Stimulated activated naive CD4-positive, alpha-beta T cell (primary cell): ENCODE data around the gene DOCK3.
"Not testable (repeated sequence)": the region's sequence is repeated elsewhere in the genome, so short reads cannot be mapped to it uniquely, and the experiment has no call there.

ENCODE experiments used
- DNase-seq, 6 experiments: peaks; one replicate each; lab custom pipeline; 2025; lab: John Stamatoyannopoulos, UW

The DOCK3 gene

DNA sequence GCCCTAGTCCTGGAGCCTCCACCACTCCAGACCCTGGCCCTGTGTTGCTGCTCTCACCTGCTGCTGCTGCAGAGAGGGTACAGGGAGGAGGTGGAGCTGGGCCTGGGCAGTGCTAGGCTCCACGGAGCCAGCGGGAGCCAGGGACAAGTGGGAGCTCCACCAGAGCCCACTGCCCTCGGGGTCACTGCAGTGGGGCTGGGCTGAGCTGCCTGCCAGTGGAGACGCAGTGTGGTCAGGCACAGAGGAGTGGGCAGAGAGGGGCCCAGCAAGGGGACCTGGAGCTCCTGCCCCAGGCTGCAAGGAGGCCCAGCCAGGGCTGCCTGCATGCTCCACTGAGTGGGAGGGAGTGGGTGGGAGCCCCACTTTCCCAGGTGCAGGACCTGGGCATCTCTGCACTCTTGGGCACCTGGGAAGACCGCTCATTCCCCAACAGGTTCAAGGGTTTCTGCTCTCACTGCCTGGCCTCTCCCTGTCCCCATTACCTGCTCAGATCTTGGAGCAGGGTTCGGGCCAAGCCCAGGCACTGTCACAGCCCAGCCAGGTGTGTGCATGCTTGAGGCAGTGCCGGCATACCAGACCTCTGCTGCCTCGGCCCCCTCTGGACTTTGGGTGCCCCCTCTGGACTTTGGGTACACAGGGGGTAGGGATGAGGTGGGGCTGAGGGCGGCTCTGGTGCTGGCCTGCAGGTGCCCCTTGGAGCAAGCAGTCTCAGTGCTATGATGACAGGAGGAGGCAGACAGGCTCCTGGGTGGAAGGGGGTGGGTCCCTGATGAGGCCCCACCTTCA, 308.0 kb downstream of the DOCK3 start:
- DNase-seq = no peak

DNA sequence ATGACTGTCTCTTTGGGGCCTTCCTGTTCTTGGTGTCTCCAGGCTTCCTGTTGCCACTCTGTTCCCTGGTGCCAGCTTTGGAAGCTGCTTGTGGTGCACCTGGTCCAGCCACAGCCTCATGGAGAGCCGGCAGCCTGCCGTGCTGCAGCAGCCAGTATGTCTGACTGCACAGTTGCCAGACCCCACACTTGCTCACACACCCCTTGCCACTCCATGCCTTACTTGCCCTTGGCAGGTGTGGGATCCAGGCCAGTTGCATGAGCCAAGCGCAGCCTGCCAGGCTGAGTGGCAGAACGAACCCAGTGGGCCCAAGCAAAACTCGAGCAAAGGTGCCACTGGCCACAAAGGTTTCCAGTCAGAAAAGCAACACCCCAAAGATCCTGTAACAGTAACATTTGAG, 309.2 kb downstream of the DOCK3 start:
- DNase-seq = no peak

DNA sequence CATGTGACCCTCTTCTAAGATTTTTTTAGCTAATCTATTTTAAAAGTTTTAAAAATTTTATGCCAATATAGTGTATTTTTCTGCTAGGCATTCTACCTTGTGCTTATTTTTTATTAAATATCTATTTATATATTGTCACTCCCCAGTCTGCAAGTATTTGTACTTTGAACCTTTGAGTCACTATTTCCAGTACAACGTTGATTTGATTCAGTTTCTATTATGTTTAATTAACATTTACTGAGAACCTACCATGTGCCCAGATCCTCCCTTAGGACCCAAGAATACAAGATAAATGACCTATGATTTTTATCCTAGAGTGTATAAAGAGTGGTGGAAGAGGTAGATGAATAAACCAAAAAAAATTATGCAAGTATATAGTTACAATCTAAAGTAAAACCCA, 311.2 kb downstream of the DOCK3 start:
- DNase-seq = no peak

GRCh38 chr3:50986726-50987125, 312.0 kb downstream of the DOCK3 start:
- DNase-seq = no peak

DNA sequence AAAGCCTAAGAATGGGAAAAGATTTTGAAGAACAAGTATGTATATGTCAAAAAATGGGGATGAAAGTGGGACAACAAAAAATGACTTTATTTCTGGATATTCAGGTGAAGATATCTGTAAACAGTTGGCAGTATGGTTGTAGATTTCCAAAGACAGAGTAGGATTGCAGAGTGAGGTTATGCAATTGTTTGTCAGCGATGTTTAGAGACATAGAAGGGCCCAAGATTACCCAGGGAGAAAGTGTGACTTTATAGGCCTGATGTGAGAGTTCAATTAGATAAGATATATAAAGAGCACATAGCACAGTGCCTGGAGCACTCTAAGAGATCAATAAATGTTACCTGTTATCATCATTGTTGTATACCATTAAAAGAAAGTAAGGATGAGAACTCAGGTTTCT, 319.8 kb downstream of the DOCK3 start:
- no peak for DNase-seq

DNA sequence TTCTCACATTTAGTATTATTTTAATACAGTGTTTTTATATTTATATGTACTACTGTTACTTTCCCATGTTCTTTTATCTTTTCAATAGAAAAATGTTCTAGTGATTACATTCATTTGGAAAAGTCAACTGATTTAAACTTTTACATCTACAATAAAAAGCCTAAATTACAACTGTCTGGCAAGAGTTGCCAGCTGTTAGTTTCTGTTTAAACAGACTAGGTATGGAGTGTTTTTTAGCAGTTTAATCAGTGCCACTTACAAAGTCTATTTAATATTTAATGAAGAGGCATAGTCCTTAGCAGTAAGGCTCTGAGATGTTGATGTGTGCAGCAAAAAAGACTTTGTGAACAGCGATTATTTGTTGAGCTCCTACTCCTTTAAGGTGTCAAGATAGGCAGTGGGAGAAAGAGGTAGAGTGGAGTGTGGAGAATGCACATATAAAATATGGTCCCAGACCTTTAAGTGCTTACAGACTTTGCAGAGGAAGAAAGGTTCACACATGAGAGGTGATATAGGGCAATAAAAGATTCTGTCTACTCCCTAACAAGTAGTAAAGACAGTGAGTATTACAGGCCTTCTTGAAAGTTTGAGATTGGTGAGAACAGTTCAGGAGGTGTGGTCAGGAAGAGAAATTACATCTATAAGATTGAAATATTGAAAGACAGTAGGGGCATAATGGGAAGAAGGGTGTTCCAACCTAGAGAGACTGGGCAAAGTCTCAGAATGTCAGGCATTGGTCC, 320.5 kb downstream of the DOCK3 start:
- DNase-seq = no peak

DNA sequence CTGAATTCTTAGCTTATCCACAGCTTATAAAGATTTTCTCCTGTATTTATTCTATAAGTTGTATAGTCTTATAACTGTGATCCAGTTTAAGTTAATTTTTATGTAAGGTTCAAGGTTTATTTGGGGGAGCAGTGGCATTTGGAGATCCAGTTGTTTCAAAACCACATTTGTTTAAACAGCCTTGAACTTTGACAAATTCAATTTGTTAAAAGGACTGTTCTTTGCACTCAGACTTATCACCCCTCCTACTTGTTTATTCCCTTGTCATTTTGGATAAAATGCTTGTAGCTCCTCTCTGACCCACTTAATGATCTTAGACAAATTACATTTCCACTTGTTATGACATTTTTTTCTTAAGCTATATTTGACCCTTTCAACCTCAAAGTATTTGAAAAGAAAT, 327.8 kb downstream of the DOCK3 start:
- no peak for DNase-seq

GRCh38 chr3:51004235-51004634, 329.5 kb downstream of the DOCK3 start:
- no peak for DNase-seq

- DNase-seq = no peak
Measured at GRCh38 chr3:51024121-51024520, 349.4 kb downstream of the DOCK3 start.

GRCh38 chr3:51024765-51025632, 350.3 kb downstream of the DOCK3 start:
- DNase-seq = peak; percentile 50 to 84 (median 72)

- DNase-seq = no peak
Measured at GRCh38 chr3:51031666-51032065, 356.9 kb downstream of the DOCK3 start.

DNA sequence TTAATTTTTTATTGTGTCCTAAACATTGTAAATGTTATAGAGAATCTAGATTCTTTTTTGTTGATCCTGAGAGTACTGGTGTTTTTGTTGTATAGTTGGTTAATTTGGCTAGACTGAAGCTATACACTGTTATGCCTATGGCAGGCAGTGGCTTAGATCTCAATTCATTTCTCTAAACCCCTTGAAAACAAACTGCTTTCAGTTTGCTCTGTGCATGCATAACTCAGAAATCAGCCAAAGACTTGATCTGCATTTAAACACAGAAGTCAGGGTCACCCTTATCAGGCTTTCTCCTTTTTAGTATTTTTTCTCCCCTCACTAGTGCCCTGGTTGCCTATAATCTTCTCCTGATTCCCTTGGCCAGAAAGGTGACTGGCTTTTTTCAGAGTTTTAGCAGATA, 360.9 kb downstream of the DOCK3 start:
- DNase-seq = no peak

DNA sequence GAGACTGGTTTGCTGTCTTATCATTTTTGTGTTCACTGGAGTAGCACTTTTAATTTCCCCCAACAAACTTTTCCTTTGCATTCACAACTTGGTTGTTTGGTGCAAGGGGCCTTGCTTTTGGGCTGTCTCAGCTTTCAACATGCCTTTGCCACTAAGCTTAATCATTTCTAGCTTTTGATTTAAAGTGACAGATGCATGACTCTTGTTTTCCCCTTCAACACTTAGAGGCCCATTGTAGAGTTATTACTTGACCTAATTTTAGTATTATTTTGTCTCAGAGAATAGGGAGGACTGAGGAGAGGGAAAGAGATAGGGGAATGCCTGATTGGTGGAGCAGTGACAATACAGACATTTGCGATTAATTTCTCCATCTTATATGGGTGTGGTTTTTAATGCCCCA, 370.3 kb downstream of the DOCK3 start:
- DNase-seq = no peak

DNA sequence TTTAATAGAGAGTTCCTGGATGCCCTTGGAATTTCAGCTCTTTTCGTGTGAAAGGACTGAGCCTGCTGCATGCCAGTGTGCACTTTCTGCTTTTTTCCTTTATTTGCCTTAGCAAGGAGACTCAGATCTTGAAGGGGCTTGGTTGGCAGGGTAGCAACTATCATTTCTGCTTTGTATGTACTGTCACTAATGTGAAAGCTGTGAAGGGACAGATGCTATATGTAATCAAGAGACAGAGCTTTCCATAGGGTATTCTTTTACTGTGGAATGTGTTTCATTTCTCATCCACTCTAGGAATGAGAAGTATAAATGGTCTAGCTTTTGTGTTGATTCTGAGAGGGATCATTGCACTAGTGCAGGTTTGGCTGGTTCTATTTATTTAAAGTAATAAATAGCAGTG, 377.8 kb downstream of the DOCK3 start:
- no peak for DNase-seq

GRCh38 chr3:51057121-51057520, 382.4 kb downstream of the DOCK3 start:
- no peak for DNase-seq

GRCh38 chr3:51063053-51063452, 388.3 kb downstream of the DOCK3 start:
- DNase-seq = no peak

GRCh38 chr3:51075221-51075775, 400.6 kb downstream of the DOCK3 start:
- no peak for DNase-seq

DNA sequence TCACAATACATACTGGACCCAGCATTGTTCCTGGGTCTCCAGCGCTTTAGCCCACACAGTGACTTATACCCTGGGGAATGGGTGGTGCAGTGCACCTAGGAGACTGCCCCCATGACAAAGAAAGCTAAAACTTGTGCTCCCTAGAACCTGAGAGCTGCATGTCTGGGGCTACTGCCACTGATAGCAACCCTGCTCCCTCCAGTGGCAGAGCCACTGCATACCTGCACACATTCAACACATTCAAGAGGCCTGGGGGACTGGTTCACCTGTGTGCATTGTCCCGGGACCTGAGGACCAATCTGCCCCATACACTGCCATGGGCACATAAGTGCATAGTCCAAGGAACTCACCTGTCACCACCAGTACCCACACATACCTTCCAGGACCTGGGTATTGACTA, 407.6 kb downstream of the DOCK3 start:
- no peak for DNase-seq

GRCh38 chr3:51083490-51083889, 408.8 kb downstream of the DOCK3 start:
- DNase-seq = no peak

DNA sequence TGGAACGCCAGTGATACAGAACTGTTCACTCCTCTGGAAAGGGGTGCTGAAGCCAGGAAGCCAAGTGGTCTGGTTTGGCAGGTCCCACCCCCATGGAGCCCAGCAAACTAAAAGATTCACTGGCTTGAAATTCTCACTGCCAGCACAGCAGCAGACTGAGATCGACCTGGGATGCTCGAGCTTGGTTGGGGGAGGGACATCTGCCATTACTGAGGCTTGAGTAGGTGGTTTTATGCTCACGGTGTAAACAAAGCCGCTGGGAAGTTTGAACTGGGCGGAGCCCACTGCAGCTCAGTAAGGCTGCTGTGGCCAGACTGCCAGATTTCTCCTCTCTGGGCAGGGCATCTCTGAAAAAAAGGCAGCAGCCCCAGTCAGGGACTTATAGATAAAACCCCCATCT, 417.4 kb downstream of the DOCK3 start:
- DNase-seq = not testable (repeated sequence)

GRCh38 chr3:51094838-51095237, 420.1 kb downstream of the DOCK3 start:
- not testable (repeated sequence) for DNase-seq
